IMR-90 (cell line): ENCODE data around the gene PLD1. TPM values are rescaled to one million over a fixed set of nuclear protein-coding genes. Genes with fewer than 3 reads are reported as not detected.

Experiments
- ATAC-seq: fragments of 200-7000 bp; cut with Tn5 transposase; 2 replicates; pipeline ENCODE4 v1.9.1; 2020; ENCODE audit warnings: low read depth, mild to moderate bottlenecking, moderate library complexity
- BruUV-seq: library from RNA; stranded (reverse); fragments of 400-500 nt; replicated peaks from 2 replicates; lab custom pipeline; 2021; lab: Mats Ljungman, UMichigan
- CTCF ChIA-PET: fragments of 300-600 bp; formaldehyde crosslinking; extraction: SDS; loops from one replicate; lab custom pipeline; 2021; ENCODE audit warnings: antibody characterized with exemption; lab: Yijun Ruan, JAX
- POLR2A ChIA-PET: fragments of 300-600 bp; sonication (Branson Sonifier 250); formaldehyde crosslinking; loops from one replicate; lab custom pipeline; 2022; ENCODE audit warnings: antibody characterized with exemption; ENCODE audit not compliant: unreplicated experiment; lab: Charles Lee
- DNase-seq: peaks from one replicate; pipeline ENCODE4 v3.0.0; 2013
- H2AFZ ChIP-seq: replicated peaks from 2 replicates; pipeline ENCODE3; 2013; ENCODE audit warnings: low read length, mild to moderate bottlenecking; ENCODE audit not compliant: poor library complexity
- H2AK5ac ChIP-seq: 2 replicates; pipeline ENCODE4 v1.6.1; 2013; ENCODE audit warnings: low read depth, low read length, inconsistent platforms
- H2AK9ac ChIP-seq: replicated peaks from 2 replicates; pipeline ENCODE3; 2013; ENCODE audit warnings: mild to moderate bottlenecking, low read depth, low read length, moderate library complexity; ENCODE audit not compliant: poor library complexity
- H2BK120ac ChIP-seq: 2 replicates; pipeline ENCODE4 v1.6.1; 2013; ENCODE audit warnings: low read depth, low read length, inconsistent platforms
- H2BK15ac ChIP-seq: 3 replicates; pipeline ENCODE4 v1.6.1; 2013; ENCODE audit warnings: low read depth, low read length, inconsistent platforms
- H2BK20ac ChIP-seq: 2 replicates; pipeline ENCODE4 v1.6.1; 2013; ENCODE audit warnings: low read depth, mild to moderate bottlenecking, inconsistent platforms, low read length, moderate library complexity
- H2BK5ac ChIP-seq: 2 replicates; pipeline ENCODE4 v1.6.1; 2013; ENCODE audit warnings: mild to moderate bottlenecking, low read depth, low read length, inconsistent platforms; ENCODE audit not compliant: poor library complexity, severe bottlenecking
- H3K14ac ChIP-seq: replicated peaks from 2 replicates; pipeline ENCODE4 v1.6.1; 2013; ENCODE audit warnings: low read depth, low read length, inconsistent platforms
- H3K18ac ChIP-seq: 2 replicates; pipeline ENCODE4 v1.6.1; 2013; ENCODE audit warnings: low read depth, low read length, control low read depth
- H3K23ac ChIP-seq: 2 replicates; pipeline ENCODE4 v1.6.1; 2013; ENCODE audit warnings: low read depth, low read length, inconsistent platforms
- H3K27ac ChIP-seq: 2 replicates; pipeline ENCODE4 v1.5.1; 2013; ENCODE audit warnings: mild to moderate bottlenecking, control low read depth, low read length; ENCODE audit not compliant: insufficient read depth
- H3K27me3 ChIP-seq: 2 replicates; pipeline ENCODE4 v1.6.1; 2013; ENCODE audit warnings: low read length; ENCODE audit not compliant: control insufficient read depth, insufficient read depth
- H3K36me3 ChIP-seq: 2 replicates; pipeline ENCODE4 v1.6.1; 2013; ENCODE audit warnings: low read length, mixed read lengths; ENCODE audit not compliant: control insufficient read depth, insufficient read depth
- H3K4ac ChIP-seq: 2 replicates; pipeline ENCODE4 v1.6.1; 2013; ENCODE audit warnings: low read depth, low read length, inconsistent platforms
- H3K4me1 ChIP-seq: 2 replicates; pipeline ENCODE4 v1.6.1; 2013; ENCODE audit warnings: low read length, mixed read lengths; ENCODE audit not compliant: control insufficient read depth, insufficient read depth
- H3K4me2 ChIP-seq: 2 replicates; pipeline ENCODE4 v1.6.1; 2013; ENCODE audit warnings: low read depth, mild to moderate bottlenecking, control low read depth, low read length, moderate library complexity
- H3K4me3 ChIP-seq: 2 replicates; pipeline ENCODE4 v1.5.1; 2013; ENCODE audit warnings: low read depth, mild to moderate bottlenecking, control low read depth, low read length, moderate library complexity; ENCODE audit not compliant: insufficient read depth
- H3K56ac ChIP-seq: 2 replicates; pipeline ENCODE4 v1.6.1; 2013; ENCODE audit warnings: low read length, inconsistent platforms; ENCODE audit not compliant: insufficient read depth; ENCODE audit errors: extremely low read depth
- H3K79me1 ChIP-seq, 2 experiments: 2 replicates each; pipeline ENCODE4 v1.6.1; 2013; ENCODE audit warnings: low read length in 2 of 2, inconsistent platforms in 1 of 2, low read depth in 1 of 2
- H3K9ac ChIP-seq: 2 replicates; pipeline ENCODE4 v1.6.1; 2013; ENCODE audit warnings: low read depth, low read length, control low read depth
- H3K9me1 ChIP-seq: 2 replicates; pipeline ENCODE4 v1.6.1; 2013; ENCODE audit warnings: low read length, inconsistent platforms; ENCODE audit not compliant: insufficient read depth
- H3K9me3 ChIP-seq: 2 replicates; pipeline ENCODE4 v1.6.1; 2013; ENCODE audit warnings: low read length; ENCODE audit not compliant: control insufficient read depth, insufficient read depth
- H4K20me1 ChIP-seq: 2 replicates; pipeline ENCODE4 v1.6.1; 2013; ENCODE audit warnings: low read length, inconsistent platforms; ENCODE audit not compliant: insufficient read depth
- H4K5ac ChIP-seq: 2 replicates; pipeline ENCODE4 v1.6.1; 2013; ENCODE audit warnings: mild to moderate bottlenecking, low read depth, low read length, control low read depth
- H4K8ac ChIP-seq, 2 experiments: 2 replicates each; pipeline ENCODE4 v1.6.1; 2013; ENCODE audit warnings: low read depth in 2 of 2, low read length in 2 of 2, control low read depth in 1 of 2, inconsistent platforms in 1 of 2
- H4K91ac ChIP-seq: 2 replicates; pipeline ENCODE4 v1.6.1; 2013; ENCODE audit warnings: low read depth, low read length, inconsistent platforms; ENCODE audit not compliant: insufficient read depth
- BHLHE40 ChIP-seq: fragments of 150-350 bp; IDR thresholded peaks from 2 replicates; pipeline ENCODE4 v1.6.1; 2016; ENCODE audit warnings: mild to moderate bottlenecking, low read depth, low read length
- CEBPB ChIP-seq: IDR thresholded peaks from 2 replicates; pipeline ENCODE4 v1.6.1; 2012; ENCODE audit warnings: low read depth, low read length, improper control_type of control experiment
- CHD1 ChIP-seq: IDR thresholded peaks from 2 replicates; pipeline ENCODE4 v1.6.1; 2012; ENCODE audit warnings: low read depth, low read length, improper control_type of control experiment
- CTCF ChIP-seq: conservative IDR thresholded peaks from 2 replicates; pipeline ENCODE4 v1.5.1; 2012; ENCODE audit warnings: mild to moderate bottlenecking, low read depth, low read length, improper control_type of control experiment
- FOS ChIP-seq: fragments of 150-350 bp; IDR thresholded peaks from 2 replicates; pipeline ENCODE4 v1.6.1; 2016; ENCODE audit warnings: low read depth, low read length
- MAFK ChIP-seq: IDR thresholded peaks from 2 replicates; pipeline ENCODE4 v1.6.1; 2012; ENCODE audit warnings: low read depth, low read length, improper control_type of control experiment
- MAZ ChIP-seq: IDR thresholded peaks from 2 replicates; pipeline ENCODE4 v1.6.1; 2012; ENCODE audit warnings: low read depth, mild to moderate bottlenecking, low read length, improper control_type of control experiment, moderate library complexity, borderline replicate concordance
- MXI1 ChIP-seq: IDR thresholded peaks from 2 replicates; pipeline ENCODE4 v1.6.1; 2012; ENCODE audit warnings: low read depth, mild to moderate bottlenecking, low read length, moderate library complexity, borderline replicate concordance
- NFE2L2 ChIP-seq: fragments of 150-350 bp; IDR thresholded peaks from 2 replicates; pipeline ENCODE4 v1.6.1; 2016; ENCODE audit warnings: low read depth, mild to moderate bottlenecking, low read length
- POLR2A ChIP-seq: IDR thresholded peaks from 2 replicates; pipeline ENCODE4 v1.6.1; 2012; ENCODE audit warnings: mild to moderate bottlenecking, low read depth, low read length
- RAD21 ChIP-seq: IDR thresholded peaks from 2 replicates; pipeline ENCODE4 v1.6.1; 2012; ENCODE audit warnings: low read length, improper control_type of control experiment
- RCOR1 ChIP-seq: IDR thresholded peaks from 2 replicates; pipeline ENCODE4 v1.6.1; 2012; ENCODE audit warnings: mild to moderate bottlenecking, low read length, improper control_type of control experiment; ENCODE audit not compliant: insufficient replicate concordance
- RFX5 ChIP-seq: IDR thresholded peaks from 2 replicates; pipeline ENCODE4 v1.8.0; 2012; ENCODE audit warnings: low read depth, mild to moderate bottlenecking, low read length, moderate library complexity
- SMC3 ChIP-seq: fragments of 150-350 bp; IDR thresholded peaks from 2 replicates; pipeline ENCODE4 v1.6.1; 2016; ENCODE audit warnings: low read depth, mild to moderate bottlenecking, antibody characterized with exemption, low read length, moderate library complexity
- USF2 ChIP-seq: fragments of 150-350 bp; IDR thresholded peaks from 2 replicates; pipeline ENCODE4 v1.6.1; 2017; ENCODE audit warnings: mild to moderate bottlenecking, antibody characterized with exemption, low read length, low read depth
- WGBS, 2 experiments: methylation state at CpG; one replicate each; pipeline versions ENCODE4 v1.1.5 to v1.1.7; 2013; ENCODE audit warnings: missing lambda C conversion rate in 2 of 2; ENCODE audit not compliant: insufficient read length in 1 of 2; ENCODE audit errors: extremely low coverage in 2 of 2; 5-methylcytosine and 5-hydroxymethylcytosine counted together
- dilution Hi-C: fragments of 300-500 bp; cut with HindIII; formaldehyde crosslinking; loops from one replicate; pipeline ENCODE4 v1.14.3; 2018; ENCODE audit warnings: low sequenced_read_pairs; ENCODE audit not compliant: unreplicated experiment
- in situ Hi-C: fragments of 300-500 bp; cut with MboI; formaldehyde crosslinking; loops from 3 replicates; pipeline ENCODE4 v1.14.3; 2019; ENCODE audit warnings: low sequenced_read_pairs, inconsistent platforms, mixed read lengths
- intact Hi-C: fragments of 100-400 bp; cut with micrococcal nuclease; formaldehyde crosslinking; loops from 2 replicates; pipeline ENCODE4 v1.10.0; 2022
- polyA plus RNA-seq, 3 experiments: library from polyadenylated mRNA; depleted of rRNA; stranded (reverse); fragments of >200 nt; gene quantifications; 2 replicates each; pipeline ENCODE4 v1.2.3, GENCODE V29; 2012; ENCODE audit warnings: low replicate concordance in 1 of 3
- total RNA-seq: library from RNA; depleted of rRNA; stranded (reverse); fragments of >200 nt; gene quantifications from 2 replicates; pipeline ENCODE4 v1.2.3, GENCODE V29; 2012
- TF ChIP-seq, protein P1 (sequence below): fragments of 150-350 bp; IDR thresholded peaks from 2 replicates; pipeline ENCODE4 v1.6.1; 2016; ENCODE audit warnings: low read depth, mild to moderate bottlenecking, low read length, moderate library complexity, borderline replicate concordance

PLD1 gene
- total and polyA plus RNA-seq, 2 of the 4 experiments (the other 2 are of a cell fraction) = 3.3 to 9.7 TPM

DNA sequence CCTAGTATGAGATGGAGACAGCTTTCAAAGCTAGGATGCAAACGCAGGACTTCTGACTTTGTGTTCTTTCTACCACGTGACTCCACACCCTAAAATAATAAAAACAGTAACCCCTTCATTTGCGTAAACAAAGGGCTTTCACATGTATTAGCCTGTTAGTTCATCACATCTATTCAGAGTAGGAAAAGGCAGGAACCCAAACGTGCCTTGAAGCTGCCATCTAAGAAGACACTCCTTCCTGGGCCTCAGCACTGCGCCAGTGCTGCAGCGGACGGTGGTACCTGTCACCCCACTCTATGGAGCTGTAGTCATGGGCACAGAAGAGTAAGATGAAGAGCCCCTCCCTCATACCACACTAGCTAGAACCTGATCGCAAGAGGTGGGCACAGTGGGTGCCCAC, 34.3 kb downstream of the PLD1 start:
- no peaks in the 10 kb centered on the region for H3K27me3 ChIP-seq
- H3K23ac ChIP-seq = no peak overlapping the region
- no TSS peak for BruUV-seq
- H4K91ac ChIP-seq = no peak overlapping the region; the same call in 1 of the 2 replicates
- no peak overlapping the region for H2AK9ac ChIP-seq
- ATAC-seq (no peak), DNase-seq (no peak)
- H4K8ac ChIP-seq = no peak overlapping the region
- peaks cover 9 to 11% of the 10 kb centered on the region in 2 experiments; a peak in 3 of 4 replicates for H3K79me1 ChIP-seq
- no peak for TF ChIP-seq MXI1
- no peak for TF ChIP-seq SMC3
- TF ChIP-seq FOS = no peak
- TF ChIP-seq MAZ = no peak
- no peak for TF ChIP-seq RFX5
- TF ChIP-seq RCOR1 = no peak
- no peak for TF ChIP-seq RAD21
- TF ChIP-seq NFE2L2 = no peak
- TF ChIP-seq BHLHE40 = no peak
- TF ChIP-seq POLR2A = no peak
- TF ChIP-seq CTCF = no peak
- no peak for TF ChIP-seq CHD1
- TF ChIP-seq CEBPB = no peak
- TF ChIP-seq MAFK = no peak
- TF ChIP-seq, protein P1, sequence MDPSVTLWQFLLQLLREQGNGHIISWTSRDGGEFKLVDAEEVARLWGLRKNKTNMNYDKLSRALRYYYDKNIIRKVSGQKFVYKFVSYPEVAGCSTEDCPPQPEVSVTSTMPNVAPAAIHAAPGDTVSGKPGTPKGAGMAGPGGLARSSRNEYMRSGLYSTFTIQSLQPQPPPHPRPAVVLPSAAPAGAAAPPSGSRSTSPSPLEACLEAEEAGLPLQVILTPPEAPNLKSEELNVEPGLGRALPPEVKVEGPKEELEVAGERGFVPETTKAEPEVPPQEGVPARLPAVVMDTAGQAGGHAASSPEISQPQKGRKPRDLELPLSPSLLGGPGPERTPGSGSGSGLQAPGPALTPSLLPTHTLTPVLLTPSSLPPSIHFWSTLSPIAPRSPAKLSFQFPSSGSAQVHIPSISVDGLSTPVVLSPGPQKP = no peak
- TF ChIP-seq USF2 = no peak
- H3K4me3 ChIP-seq = no peak overlapping the region
- WGBS, 2 experiments = no CpG with 5 or more reads among the region's 8 CpGs
- H2BK15ac ChIP-seq = no peak overlapping the region
- H2BK5ac ChIP-seq = no peak overlapping the region
- no peak overlapping the region for H2BK120ac ChIP-seq
- no peak overlapping the region for H3K9ac ChIP-seq
- H2AFZ ChIP-seq = no peak overlapping the region
- H3K4ac ChIP-seq = no peak overlapping the region; the same call in 1 of the 2 replicates
- no peaks in the 10 kb centered on the region for H3K36me3 ChIP-seq
- H3K14ac ChIP-seq = no peak overlapping the region
- dilution Hi-C loops (no loop called here), in situ Hi-C loops (no loop called here), intact Hi-C loops (loop anchor here (10.0 kb wide), 1 partner anchor 1021 kb away; no protein-coding TSS in a partner anchor)
- no peak overlapping the region for H4K5ac ChIP-seq
- CTCF ChIA-PET = no interaction called here
- H3K4me2 ChIP-seq = no peak overlapping the region
- H3K9me3 ChIP-seq = no peaks in the 10 kb centered on the region
- H3K56ac ChIP-seq = no peak overlapping the region
- POLR2A ChIA-PET = no interaction called here
- H3K18ac ChIP-seq = no peak overlapping the region
- peak overlapping the region; percentile 37; the same call in 1 of the 2 replicates for H2AK5ac ChIP-seq
- no peaks in the 10 kb centered on the region for H3K9me1 ChIP-seq
- H3K27ac ChIP-seq = no peak overlapping the region
- no peaks in the 10 kb centered on the region for H4K20me1 ChIP-seq
- peaks cover 4% of the 10 kb centered on the region for H3K4me1 ChIP-seq
- H2BK20ac ChIP-seq = no peak overlapping the region
